Measurements from ENCODE around the gene CHN2. TPM values are rescaled to one million over a fixed set of nuclear protein-coding genes. Genes with fewer than 3 reads are reported as not detected.

The CHN2 gene
- total RNA-seq, 1 experiment from 2014 or later: not detected

DNA sequence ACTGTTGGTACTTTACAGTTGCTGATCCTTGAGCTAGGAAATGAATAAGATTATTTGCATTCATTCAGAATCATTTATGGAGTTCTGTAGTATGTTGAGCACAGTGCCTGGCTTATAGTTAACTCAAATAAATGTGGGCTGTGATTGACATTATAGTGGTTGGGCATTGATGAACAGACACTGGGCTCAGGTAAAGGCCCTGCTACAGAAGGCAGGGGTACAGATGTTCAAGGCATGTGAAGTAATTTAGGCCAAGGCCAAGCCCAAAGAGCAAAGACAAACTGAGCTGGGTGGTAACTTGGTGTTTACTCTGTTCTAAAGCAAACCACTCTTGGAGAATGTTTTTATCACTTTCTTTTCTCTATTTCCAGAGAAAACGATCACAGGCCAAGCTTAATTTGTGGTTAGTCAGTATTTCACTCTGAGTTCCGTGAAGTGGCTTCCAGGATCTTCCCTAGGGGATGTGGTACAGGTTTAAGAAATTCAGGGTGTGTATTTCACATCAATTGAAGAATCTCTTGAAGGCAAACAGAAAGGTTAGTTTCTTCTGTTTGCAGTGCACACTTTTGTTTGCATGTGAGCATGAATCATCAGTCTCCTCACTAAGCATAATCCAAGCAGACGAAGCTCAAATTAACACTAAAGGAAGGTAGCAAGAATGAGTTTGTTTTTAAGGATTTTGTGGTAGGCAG lies 255.1 kb downstream of the CHN2 start:
- in situ Hi-C loops (cut with HindIII; ENCODE audit: low pct_unique_long_range_greater_than_20kb, low sequenced_read_pairs): no loop called here
- no peak for DNase-seq (ENCODE audit: low read depth)

DNA sequence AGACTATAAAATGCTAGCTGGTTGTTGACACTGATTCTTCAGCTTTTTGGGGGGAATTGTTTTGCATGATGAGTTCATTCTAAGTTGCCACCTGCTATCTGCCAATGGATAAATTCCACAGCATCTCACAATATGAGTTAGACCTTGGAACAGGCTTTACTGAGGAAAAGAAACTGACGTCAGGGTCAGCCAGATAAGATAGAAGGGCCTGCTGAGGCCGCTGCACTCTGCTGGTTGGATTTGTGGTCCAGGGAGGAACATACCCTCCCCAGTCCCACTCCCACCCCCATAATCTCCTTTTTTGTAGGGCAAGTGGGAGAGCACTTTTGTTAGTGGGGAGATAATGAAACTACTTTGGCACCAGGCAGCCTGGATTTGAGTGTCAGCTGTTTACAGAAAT lies 258.4 kb downstream of the CHN2 start:
- no peak for DNase-seq (ENCODE audit: low read depth)
- in situ Hi-C loops (cut with HindIII; ENCODE audit: low pct_unique_long_range_greater_than_20kb, low sequenced_read_pairs): no loop called here

DNA sequence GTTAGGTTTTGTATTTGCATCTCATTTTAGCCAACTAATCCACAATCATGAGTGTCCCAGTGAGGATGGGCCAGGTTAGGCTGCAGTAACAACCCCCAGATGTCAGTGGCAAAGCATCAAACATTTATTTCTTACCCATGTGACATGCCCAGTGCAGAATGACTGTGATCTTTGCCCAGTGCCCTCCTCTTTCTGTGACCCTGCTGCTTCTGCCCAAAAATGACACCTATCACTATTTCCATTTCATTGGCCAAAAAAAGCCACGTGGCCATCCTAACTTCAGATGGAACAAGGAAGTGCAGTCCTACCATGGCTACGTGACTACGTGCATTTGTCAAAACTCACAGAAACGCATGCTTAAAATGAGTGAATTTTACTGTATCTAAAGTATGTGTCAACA lies 259.9 kb downstream of the CHN2 start:
- in situ Hi-C loops (cut with HindIII; ENCODE audit: low pct_unique_long_range_greater_than_20kb, low sequenced_read_pairs): no loop called here
- DNase-seq (ENCODE audit: low read depth): no peak

DNA sequence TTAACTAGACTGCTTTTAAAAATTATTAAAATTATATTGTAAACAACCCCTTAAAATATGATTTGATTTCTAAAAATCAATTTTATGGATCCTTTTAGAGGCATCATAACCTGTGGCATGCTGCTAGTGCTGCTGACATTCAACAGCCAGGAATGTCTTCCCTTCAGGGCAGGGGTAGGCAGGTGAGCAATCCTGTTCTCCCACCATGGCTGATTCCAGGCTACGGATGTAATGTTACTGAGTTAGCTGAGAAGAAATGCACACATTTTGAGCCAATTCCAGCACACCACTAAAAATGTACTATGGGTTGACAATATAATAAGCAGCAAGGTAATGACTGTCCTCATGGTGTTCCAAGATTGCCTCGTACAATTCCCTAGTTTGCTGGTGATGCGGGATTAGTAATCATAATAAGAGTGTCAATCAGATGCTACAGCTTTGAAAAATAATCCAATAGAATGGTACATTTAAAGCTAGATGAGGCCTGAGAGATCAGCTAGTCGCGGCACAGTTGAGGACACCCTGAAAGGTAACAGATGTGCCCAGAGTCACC lies 260.4 kb downstream of the CHN2 start:
- DNase-seq (ENCODE audit: low read depth): no peak
- in situ Hi-C loops (cut with HindIII; ENCODE audit: low pct_unique_long_range_greater_than_20kb, low sequenced_read_pairs): no loop called here

DNA sequence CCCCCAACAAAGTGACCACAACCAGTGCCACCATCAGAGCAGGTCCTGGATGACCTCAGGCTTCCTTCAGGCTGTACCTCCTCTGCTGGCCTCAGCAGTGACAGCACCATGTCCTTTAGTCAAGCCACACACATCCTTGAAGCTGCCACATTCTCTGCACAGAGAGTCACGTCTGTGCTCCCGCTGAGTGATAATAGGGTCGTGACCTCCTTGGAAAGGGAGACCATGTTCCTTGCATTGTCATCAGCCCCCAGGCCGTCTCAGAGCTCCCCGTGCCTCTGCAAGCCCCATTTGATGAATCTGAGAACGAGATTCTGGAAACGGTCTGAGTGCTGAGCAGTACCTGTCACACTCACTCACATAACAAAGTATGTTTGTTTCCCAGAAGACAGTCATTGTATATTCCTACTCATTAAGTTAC lies 262.6 kb downstream of the CHN2 start:
- in situ Hi-C loops (cut with HindIII; ENCODE audit: low pct_unique_long_range_greater_than_20kb, low sequenced_read_pairs): no loop called here
- no peak for DNase-seq (ENCODE audit: low read depth)

DNA sequence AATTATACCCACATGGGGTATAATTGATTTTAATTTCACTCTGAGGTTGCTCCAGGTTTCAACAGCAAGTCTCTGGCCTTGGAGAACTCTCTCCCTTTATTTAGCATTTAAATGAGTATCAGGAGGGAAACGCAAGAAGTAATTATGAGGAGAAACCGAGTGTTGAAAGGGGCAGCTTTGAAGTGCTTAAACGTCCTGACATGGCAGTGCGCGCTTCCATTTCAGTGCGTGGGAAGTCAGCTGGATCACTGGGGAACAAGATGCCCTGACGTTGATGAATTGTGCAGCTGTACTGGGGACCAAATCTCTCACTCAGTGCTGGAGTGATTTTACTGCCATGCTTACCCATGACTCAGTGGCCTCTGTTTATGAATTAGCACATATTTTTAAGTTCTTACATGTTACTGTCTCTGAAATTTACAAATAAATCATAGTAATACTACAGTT lies 263.0 kb downstream of the CHN2 start:
- no peak for DNase-seq (ENCODE audit: low read depth)
- in situ Hi-C loops (cut with HindIII; ENCODE audit: low pct_unique_long_range_greater_than_20kb, low sequenced_read_pairs): no loop called here

DNA sequence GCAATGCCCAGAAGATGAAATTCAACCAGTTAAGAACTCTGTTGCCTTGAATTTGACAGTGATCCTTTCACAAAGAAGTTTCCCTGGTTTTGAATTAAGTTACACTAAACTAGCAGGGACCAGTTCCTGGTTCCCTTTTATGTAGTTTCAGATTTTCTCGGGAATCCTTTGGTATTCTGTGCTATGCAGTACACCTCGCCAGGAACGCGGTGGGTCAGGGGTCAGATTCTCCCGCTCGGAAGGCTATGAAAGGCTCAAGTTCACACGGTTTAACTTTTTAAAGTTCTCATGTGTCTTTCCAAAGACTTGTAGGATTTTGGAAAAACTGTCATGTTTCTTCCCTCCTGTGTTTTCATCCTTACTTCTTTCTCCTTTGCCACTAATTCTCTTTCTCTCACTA lies 264.4 kb downstream of the CHN2 start:
- DNase-seq (ENCODE audit: low read depth): no peak
- in situ Hi-C loops (cut with HindIII; ENCODE audit: low pct_unique_long_range_greater_than_20kb, low sequenced_read_pairs): no loop called here

DNA sequence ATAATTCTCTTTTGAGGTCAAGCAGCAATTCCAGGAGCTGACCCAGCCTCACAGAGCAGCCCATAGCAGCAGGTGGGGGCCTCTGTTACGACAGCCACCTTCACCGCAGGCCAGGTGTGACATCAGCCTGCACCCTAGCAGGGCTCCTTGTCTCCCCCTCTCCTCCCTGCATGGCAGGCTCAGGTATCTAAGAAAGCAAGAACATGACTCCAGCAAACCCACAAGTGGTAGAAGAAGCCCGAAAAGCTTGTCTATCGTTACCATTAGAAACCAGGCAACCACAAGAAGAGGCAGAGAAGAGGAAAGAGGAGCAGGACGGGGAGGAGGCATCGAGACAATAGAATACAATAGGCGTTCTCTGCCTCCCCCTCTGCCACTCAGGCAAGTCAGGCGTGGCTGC lies 265.0 kb downstream of the CHN2 start:
- in situ Hi-C loops (cut with HindIII; ENCODE audit: low pct_unique_long_range_greater_than_20kb, low sequenced_read_pairs): no loop called here

DNA sequence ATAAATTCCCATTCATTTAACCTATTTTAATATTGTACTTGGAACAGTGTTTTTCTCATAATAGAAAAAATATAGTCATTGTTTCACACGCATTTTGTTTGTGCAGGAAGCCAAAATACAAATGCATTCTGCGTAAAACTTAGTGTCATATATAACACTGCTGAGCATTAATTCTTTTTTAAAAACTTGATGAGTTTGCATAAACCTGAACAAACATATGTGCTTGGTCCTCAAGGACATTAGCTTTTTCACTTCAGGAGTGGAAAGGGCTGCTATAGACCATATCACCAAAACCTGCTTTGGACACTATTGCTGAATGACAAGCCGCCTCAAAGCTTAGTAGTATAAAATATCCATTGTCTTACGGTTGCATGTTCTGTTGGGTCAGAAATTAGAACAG lies 267.4 kb downstream of the CHN2 start:
- DNase-seq (ENCODE audit: low read depth): no peak
- in situ Hi-C loops (cut with HindIII; ENCODE audit: low pct_unique_long_range_greater_than_20kb, low sequenced_read_pairs): no loop called here

More for the DNA sequence above, 265.0 kb downstream of the CHN2 start:
- DNase-seq (ENCODE audit: low read depth): no peak

DNA sequence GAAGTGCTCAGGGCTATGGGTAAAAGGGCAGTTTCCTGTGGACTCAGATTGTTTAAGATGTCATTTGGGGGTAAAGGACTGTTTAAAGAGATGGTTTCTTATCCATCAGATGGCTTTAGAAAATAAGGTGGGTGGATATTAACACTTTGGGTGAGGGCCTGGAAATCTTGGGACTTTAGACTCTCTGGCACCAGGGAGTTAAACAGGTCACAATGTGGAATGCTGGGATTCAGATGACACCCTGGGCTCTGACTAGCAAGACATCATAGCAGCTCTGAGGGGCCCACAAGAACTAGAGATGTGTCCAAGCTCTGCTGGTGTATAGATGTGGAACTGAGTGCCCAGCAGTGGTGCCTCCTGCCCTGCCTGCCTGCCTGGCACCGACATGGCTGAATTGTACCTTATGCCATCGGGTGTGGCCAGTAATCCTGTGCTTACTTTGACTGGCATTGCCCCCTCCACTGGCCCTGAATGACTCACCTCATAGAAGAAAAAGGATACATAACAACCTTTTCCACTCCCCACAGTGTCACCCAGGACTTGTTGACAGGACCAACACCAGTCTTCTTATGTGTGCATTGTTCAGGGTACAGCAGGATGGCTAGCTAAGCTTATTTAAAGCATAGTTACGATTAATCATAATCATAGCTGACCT lies 269.1 kb downstream of the CHN2 start:
- in situ Hi-C loops (cut with HindIII; ENCODE audit: low pct_unique_long_range_greater_than_20kb, low sequenced_read_pairs): no loop called here
- no peak for DNase-seq (ENCODE audit: low read depth)

DNA sequence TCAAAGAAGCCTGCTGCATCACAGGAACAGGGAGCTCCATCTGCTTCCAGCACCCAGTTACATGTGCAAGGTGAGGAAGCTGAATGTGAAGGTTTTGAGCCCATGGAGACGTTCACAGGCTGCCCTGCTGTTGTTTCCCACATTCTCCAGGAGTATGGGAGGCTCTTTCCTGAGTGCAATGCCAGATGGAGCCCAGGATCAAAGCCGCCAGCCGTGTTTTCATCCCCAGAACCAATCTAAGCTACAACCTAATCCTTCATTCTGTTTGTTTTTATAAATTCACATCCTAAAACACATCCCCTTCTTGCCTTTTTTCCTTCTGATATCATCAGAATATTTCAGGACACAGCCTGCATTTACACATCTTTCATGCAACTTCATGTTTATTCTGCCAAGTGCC lies 270.2 kb downstream of the CHN2 start:
- in situ Hi-C loops (cut with HindIII; ENCODE audit: low pct_unique_long_range_greater_than_20kb, low sequenced_read_pairs): no loop called here

DNA sequence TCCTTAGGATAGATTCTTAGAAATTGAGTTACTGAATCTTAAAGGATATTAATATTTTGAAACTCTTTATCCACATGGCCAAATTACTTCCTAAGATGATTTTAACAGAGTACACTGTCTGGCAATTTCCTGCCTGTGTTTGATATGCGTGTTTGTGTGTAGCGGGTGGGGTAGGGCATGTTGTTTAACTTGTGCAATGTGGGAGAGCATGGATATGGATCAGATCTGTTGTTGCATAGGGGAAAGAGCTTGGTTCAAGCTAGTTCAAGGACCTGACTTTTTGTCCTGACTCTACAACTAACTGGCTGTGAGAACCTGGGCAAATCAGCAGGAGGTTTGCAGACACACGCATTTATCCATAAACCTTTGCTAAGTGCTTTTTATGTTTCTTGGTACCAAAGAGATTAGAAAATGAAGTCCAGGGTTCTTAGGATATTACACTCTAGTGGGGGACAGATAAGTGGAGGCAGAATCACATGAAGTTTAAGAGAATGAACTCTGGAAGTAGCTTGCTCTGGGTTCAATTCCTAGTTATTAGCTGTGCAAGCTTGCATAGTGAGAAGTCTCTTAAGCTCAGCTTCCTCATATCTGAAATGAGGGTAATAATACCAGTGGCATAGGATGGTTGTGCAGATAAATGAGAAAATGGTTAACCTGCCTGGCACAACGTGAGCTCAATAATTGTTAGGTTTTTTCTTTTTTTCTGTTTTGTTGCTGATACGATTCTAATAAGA lies 272.8 kb downstream of the CHN2 start:
- in situ Hi-C loops (cut with HindIII; ENCODE audit: low pct_unique_long_range_greater_than_20kb, low sequenced_read_pairs): no loop called here
- DNase-seq (ENCODE audit: low read depth): no peak

More for the DNA sequence above, 270.2 kb downstream of the CHN2 start:
- DNase-seq (ENCODE audit: low read depth): no peak

DNA sequence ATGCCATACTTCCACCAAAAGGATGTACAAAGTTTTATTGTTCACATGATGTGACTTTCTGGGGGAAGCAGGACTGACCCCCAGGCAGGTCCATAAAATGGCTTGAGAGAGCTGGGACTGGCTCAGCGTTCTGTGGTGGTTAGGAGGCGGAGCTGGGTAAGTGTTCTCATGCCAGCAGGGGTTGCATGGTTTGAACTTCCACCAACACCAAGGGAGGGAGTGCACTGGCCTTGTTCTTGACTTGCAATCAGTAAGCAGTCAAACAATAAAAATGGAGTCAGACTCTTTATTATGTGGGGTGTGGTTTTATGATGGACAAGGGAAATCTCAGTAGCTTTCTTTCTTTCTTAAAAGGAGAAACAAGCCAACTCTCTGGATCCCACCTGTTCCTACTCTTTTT lies 273.6 kb downstream of the CHN2 start:
- no peak for DNase-seq (ENCODE audit: low read depth)
- in situ Hi-C loops (cut with HindIII; ENCODE audit: low pct_unique_long_range_greater_than_20kb, low sequenced_read_pairs): no loop called here

DNA sequence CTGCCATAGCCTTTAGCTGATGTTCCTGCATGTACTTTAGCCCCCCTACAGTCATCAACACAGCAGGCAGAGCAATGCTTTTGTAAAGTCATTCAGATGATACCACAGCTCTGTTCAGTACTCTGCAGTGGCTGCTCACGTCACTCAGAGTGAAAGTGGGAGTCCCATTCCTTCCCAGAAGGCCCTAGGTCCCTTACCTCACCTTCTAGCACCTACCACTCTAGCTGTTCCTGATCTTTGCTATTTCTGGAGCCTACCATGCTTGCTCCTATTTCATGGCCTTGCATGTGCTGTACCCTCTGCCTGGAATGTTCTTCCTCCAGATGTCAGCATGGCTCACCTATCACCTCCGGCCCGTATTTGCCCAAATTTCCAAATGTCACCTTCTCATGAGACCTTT lies 274.7 kb downstream of the CHN2 start:
- no peak for DNase-seq (ENCODE audit: low read depth)
- in situ Hi-C loops (cut with HindIII; ENCODE audit: low pct_unique_long_range_greater_than_20kb, low sequenced_read_pairs): no loop called here

DNA sequence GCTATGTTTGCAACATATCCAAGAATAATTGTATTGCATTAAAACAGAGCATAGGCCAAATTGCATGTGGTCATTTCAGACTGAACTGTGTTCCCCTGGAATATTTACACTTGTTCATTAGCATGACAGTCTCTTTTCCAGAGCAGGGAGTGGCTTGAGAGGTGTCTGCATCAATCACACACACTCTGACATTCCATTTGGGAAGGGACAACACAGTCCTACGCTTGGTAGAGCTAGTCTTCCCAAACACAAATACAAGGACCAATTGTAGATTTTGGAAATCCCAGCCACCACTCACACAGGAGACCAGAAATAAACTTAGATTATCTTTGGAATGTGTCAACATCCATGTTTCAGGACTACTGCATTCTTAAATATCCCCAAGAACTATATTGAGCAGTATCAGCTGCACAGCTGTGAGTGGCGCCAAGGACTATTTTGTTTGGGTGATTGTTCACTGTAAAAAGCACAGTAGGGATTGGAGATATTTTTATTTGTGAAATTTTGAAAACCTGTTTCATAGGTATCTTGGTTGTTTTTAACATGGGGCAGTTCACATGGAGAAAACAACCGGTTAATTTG lies 275.5 kb downstream of the CHN2 start:
- no peak for DNase-seq (ENCODE audit: low read depth)
- in situ Hi-C loops (cut with HindIII; ENCODE audit: low pct_unique_long_range_greater_than_20kb, low sequenced_read_pairs): no loop called here

DNA sequence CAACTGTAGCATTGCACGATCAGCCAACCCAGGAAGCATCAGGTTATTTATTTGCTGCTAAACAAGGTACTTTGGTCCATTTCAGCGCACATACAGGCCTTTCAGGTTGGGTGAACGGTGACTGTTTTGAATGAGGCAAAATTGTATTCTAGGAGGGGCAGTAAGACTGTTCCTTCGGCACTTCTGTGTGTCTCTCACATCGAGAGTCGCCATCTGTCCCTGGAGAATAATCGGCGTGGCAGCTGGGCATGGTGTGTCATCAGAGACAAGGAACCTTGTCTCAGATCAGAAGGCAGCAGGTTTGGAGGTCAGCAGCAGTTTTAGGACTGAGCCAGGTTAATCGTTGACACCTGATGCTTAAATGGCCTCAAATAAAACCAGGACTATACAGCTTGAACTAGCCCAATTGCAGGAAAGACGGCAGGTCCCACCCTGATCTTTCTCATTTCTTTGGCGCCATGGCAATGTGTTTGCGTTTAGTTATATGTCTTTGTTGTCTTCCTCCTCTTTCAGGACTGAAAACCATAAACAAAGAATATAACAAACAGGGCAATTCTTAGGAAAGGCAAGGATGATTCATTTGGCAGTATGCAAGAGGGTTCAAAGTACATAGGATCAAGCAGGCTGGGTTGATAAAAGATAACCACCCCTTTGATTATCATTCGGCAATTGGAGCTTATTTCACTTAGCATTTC lies 277.0 kb downstream of the CHN2 start:
- no peak for DNase-seq (ENCODE audit: low read depth)
- in situ Hi-C loops (cut with HindIII; ENCODE audit: low pct_unique_long_range_greater_than_20kb, low sequenced_read_pairs): no loop called here

DNA sequence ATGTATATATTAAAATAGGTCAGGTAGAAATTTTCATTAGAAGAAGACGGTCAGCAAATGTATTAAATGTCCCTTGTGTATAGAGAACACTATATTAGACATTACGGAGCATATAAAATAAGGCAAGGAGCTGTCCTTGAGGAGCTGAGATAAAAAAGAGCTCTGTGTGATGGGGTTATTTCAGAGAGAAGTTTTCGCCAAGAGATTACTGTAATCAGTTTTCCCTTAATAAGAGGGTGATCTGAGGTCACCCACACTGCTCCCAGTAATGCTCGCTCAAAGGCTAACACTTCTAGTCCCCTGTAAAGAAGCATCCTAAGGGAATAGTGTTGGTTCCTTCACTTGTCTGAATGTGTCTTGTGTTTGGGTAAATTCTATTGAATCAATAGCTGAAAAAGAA lies 282.3 kb downstream of the CHN2 start:
- in situ Hi-C loops (cut with HindIII; ENCODE audit: low pct_unique_long_range_greater_than_20kb, low sequenced_read_pairs): no loop called here
- no peak for DNase-seq (ENCODE audit: low read depth)

DNA sequence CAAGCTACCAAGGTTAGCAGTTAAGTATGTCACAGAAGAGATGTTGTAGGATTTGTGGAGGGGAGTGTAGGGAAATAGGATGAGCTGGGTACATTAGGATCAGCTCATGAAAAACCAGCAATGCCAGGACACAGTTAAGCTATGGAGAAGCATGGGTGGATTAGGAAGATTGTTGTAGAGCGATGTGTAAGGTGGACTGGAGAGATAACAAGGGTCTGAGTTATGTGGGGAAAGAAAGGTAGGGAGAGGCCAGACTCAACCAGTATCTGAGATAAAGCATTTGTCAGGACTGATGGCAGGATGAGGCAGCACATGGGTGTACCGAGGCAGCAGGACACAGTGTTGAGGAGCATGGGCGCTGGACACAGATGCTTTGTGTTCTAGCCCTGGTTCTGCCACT lies 283.7 kb downstream of the CHN2 start:
- in situ Hi-C loops (cut with HindIII; ENCODE audit: low pct_unique_long_range_greater_than_20kb, low sequenced_read_pairs): no loop called here
- DNase-seq (ENCODE audit: low read depth): no peak

Measured in Caki2 (cell line).